ENCODE results near the gene ZCCHC13. TPM values are rescaled to one million over a fixed set of nuclear protein-coding genes. Genes with fewer than 3 reads are reported as not detected.
"Not testable (repeated sequence)": the region's sequence is repeated elsewhere in the genome, so short reads cannot be mapped to it uniquely, and the experiment has no call there.

Gene ZCCHC13
- not detected for total RNA-seq

DNA sequence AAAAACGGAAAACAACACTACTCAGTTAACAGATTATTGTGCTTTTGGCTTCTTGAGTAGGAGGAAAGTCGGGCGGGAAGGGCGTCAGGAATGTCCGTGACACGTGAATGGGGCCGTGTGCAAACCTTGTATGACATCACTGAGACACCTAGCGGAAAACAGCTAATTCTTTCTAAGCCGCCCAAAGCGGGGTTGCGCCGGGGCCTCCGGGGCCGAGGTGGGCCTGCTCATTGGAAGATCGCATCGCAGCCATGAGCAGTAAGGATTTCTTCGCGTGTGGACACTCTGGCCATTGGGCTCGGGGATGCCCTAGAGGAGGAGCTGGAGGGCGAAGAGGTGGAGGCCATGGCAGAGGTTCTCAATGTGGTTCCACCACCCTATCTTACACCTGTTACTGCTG lies at the start of gene ZCCHC13:
Gene ZCCHC13 (plus strand): TSS at position 165 of the 400 bp plus-strand sequence. CDS start 87 bp downstream, at position 252.
- CTCF ChIA-PET: no interaction called here
- POLR2A ChIA-PET: no interaction called here

DNA sequence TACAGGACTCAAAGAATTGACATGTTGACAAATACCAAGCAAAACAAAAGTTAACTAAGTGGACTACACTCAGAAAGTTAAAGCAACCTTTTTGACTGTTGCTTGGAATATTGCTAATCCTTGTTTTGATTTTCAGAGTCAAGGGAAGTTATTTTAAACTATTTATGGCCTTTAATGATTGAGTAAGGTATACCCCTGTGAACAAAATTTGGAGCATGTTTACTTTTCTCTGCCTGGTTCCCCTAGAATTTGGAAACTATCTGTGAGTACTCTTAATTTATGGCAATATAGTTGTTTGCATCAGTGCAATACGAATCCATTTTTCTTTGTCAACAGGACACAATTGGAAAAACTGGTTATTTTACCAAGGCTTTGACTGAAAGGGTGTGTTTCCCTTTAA lies 45.9 kb upstream of the ZCCHC13 start:
- POLR2A ChIA-PET: not testable (repeated sequence)
- CTCF ChIA-PET: interaction anchor here (0.9 kb wide), 1 partner anchor 134 kb away, joined by 3 read pairs; no protein-coding TSS in a partner anchor

DNA sequence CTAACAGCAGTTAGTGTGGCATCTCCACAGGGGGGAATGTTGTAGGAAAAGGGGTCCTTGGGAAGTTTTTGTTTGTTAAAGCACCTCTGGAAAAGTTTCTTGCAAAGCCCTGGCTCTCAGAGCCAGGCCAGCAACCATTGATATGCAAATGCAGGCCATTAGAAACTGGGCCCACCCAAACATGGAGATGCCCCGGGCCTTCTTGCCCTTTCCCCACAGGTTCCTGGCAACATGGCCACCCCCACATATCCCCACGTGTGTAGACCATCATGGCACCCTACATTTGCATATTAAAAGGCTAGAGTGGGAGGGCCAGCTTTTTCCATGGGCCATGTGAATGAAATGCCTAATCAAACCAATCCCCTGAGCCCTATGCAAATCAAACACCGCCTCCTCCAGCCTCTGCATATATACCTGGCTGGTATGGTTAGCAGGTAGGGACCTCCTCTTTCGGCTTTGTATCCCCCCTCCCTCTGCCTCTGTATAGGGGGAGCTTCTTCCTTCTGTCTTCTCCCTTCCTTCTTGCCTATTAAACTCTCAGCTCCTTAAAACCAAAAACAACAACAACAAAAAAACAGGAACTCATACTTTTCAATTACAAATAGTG lies 44.0 kb upstream of the ZCCHC13 start:
- CTCF ChIA-PET: no interaction called here
- POLR2A ChIA-PET: no interaction called here

DNA sequence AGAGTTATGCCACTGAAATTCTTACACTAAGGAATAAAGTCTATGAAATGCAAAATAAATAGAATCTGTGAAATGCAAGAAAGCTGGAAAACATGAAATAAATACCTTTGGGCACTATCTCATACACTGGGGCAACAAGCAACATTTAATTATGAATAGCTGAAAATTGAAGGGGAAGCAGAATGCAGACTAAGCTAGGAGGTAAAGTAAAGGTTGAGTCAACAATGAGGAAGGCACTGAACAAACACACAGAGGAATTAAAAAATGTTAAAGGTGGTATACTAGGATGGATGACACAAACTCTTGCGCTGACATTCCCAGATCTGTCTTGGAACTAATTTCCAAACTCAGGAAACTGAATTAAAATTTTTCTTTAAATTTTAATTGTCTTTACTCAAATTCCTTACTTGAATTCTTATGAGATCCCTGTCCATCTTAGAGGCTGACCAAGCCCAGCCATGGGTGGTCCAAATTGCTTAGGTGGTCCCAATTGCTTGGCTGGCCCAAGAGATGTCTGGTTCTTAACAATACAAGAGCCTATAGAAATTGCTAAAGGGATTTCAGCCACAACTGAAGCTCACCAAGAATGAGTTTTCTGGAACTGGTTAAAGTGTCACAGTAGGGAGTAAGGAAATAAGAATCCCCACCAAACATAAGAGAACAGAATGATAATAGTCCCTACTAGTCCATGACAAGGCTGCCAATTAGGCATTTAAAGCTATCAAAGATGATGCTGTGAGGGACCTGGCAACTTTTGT lies 41.3 kb upstream of the ZCCHC13 start:
- ChIA-PET POLR2A (no interaction called here), CTCF (no interaction called here)

DNA sequence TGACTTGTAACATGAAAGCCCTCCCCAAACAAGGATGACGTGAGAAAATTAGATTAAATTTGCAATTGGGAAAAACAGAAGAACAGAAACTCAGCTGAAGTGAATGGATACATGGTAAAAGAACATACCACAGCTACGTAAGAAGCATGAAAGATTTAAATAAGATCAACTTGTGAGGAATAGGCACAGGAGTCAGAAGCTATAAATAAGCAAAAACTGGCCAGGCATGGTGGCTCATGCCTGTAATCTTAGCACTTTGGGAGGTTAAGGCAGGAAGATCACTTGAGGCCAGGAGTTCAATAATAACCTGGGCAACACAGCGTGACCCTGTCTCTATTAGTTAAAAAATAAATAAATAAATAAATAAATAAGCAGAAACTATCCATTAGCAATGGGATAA lies 33.6 kb upstream of the ZCCHC13 start:
- ChIA-PET CTCF (interaction anchor here (0.7 kb wide), 1 partner anchor 300 kb away, joined by 4 read pairs; no protein-coding TSS in a partner anchor), POLR2A (interaction anchor here (0.7 kb wide), 1 partner anchor 17 kb away, joined by 3 read pairs; no protein-coding TSS in a partner anchor)

DNA sequence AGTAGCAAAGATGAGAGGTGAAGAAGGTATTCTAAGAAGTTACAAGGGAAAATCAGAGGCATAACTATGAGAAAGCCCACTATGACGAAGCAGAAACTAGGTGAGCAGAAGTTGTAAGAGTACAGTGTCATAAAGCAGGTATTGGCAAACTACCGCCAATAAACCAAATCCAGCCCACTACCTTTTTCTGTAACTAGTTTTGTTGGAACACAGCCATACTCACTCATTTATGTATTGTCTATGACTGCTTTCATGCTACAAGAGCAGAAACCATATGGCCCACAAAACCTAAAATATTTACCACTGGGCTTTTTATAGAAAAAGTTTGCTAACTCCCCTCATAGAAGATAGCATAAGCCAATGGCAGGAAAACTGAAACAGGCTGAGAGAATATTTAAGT lies 31.8 kb upstream of the ZCCHC13 start:
- CTCF ChIA-PET: no interaction called here
- POLR2A ChIA-PET: no interaction called here

DNA sequence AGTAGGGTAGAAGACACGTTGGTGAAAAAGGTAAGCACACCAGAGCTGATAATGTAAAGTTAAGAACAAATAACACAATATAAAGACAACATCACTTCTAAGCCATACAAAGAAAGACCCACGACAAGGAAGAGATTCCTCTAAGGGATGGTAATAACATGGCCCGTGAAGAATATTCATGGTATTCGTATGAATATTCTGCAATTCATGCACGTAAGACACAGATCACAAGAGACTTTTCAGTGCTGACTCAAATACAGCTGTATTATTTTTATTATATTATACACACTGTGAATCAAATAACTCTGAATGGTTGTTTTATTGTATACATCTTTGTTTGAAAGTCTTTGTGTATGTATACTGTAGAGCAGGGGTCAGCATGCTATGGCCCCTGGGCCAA lies 29.5 kb upstream of the ZCCHC13 start:
- ChIA-PET POLR2A (no interaction called here), CTCF (no interaction called here)

DNA sequence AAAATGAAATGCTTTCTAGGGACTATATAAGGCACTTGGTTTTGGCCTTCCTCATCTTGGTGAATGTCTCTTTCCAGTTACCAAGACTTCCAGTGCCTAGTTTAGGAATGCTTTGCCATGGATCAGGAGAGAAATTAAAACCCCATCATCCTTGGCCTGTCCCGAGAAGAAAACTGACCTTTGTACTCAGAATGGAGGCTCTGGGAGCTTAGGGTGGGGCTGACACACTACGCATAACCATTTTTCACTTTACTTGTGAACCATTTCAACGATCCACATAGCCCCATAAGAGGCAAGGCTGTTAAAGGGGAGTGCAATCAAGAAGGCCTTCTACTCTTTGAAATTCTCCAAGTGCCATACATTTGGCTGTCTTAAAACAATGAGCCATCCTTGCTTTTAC lies 26.7 kb upstream of the ZCCHC13 start:
- ChIA-PET POLR2A (no interaction called here), CTCF (no interaction called here)

DNA sequence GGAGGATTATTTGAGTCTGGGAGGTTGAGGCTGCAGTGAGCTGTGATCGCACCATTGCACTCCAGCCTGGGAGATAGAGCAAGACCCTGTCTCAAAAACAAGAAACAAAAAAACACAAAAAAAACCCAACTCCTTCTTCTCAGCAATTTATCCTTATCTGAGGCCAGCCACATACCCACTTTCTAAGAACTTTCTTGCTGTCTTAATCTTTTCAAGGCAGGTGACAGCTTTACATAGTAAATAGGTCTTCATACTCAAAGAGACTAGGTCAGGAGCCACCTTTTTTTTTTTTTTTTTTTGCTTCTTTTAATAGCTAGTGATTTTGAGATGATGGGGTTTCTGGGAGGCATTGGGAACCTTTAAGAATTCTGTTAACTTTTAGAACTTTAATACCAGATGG lies 26.1 kb upstream of the ZCCHC13 start:
- CTCF ChIA-PET: no interaction called here
- POLR2A ChIA-PET: no interaction called here

DNA sequence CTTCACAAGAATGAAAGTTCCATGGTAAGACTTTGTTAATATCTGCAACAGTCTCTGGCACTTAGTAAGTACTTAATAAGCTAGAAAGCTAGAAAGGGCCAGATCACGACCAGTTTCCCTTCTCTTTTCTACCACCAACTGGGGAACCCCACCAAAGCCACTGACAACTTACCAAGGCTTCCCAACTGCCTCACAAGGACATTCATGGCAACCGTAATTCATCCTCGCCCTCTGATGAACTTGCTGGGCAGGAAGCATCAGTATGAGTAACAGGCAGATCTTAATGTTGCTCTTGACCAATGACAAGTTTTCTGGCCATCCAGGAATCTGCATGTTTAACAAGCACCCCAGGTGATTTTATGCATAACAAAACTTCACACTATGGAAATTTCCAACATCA lies 23.2 kb upstream of the ZCCHC13 start:
- ChIA-PET CTCF (no interaction called here), POLR2A (no interaction called here)

DNA sequence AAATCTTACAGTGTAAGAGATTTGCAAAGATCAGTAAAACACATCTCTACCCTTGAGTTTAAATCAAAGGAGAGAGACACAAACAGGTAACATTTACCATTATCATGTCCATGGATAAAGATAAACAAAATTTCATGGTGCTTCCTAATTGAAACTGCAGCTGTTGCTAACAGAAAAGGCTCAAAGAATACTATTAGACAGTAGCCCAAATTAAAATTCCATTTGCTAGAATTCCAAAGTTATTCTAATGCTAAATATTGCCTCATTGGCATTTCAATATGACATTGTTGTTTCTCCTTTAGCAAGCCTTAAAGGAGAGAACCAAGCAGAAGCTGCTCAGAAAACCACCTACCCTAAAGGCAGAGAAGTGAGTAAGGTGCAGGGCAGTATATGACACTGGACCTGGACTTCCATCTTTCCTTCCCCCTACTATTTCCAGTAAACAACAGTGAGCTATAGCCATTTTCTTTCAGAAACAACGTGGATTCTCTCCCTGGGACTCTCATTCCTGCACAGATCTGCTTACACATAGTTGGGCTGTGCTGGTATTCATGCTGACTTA lies 19.5 kb upstream of the ZCCHC13 start:
- CTCF ChIA-PET: no interaction called here
- POLR2A ChIA-PET: no interaction called here

DNA sequence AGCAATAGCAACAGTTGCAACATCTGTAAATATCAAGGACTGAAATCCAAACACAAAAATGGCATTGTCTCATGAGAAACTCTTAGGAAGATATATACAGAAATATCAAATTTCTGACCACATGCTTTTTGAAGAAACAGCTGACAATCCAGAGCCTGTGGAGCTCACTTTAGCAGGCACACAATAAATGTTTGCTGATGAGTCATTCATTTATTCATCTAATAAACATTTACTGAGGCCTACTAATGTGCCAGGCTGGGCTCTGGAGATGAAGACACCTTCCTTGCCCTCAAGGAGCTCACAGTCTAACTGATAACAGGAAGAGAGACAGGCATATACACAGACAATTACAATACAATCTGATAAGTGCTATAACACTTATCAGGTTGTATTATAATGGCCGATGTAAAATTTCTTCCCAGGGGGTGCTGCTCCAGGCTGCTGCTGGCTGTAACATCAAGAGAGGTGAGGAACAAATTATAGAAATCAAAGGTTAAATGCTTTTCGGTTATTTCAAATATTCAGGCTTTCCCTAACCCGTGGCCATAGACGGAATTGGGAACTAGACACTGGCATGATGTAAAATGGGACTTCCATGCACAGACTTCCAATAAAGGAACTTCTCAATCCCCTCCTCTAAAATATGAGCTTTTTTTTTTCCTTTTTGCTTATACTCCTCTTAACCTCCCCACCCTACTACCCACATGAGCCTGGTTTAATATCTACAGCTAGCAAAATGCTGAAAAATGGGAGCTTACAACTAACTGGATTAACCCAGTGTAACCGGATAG lies 16.8 kb upstream of the ZCCHC13 start:
- ChIA-PET CTCF (no interaction called here), POLR2A (no interaction called here)

DNA sequence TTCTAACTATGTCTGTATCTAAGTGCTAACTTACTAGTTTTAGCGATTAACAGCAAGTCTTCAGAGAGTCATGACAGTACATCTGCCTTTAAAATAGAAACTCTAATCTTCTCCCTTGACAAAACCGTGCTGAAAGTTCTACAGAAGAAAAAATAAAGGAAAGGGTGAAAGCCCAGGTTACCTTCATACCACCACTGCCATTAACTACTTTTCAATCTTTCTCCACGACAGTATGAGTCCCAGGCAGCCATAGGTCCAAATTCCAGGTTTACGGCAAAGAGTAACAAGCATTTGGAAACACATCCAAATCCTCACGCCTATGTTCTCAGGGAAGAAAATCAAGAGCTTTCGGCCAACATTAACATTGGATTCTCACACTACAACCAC lies 12.4 kb upstream of the ZCCHC13 start:
- ChIA-PET POLR2A (no interaction called here), CTCF (no interaction called here)

DNA sequence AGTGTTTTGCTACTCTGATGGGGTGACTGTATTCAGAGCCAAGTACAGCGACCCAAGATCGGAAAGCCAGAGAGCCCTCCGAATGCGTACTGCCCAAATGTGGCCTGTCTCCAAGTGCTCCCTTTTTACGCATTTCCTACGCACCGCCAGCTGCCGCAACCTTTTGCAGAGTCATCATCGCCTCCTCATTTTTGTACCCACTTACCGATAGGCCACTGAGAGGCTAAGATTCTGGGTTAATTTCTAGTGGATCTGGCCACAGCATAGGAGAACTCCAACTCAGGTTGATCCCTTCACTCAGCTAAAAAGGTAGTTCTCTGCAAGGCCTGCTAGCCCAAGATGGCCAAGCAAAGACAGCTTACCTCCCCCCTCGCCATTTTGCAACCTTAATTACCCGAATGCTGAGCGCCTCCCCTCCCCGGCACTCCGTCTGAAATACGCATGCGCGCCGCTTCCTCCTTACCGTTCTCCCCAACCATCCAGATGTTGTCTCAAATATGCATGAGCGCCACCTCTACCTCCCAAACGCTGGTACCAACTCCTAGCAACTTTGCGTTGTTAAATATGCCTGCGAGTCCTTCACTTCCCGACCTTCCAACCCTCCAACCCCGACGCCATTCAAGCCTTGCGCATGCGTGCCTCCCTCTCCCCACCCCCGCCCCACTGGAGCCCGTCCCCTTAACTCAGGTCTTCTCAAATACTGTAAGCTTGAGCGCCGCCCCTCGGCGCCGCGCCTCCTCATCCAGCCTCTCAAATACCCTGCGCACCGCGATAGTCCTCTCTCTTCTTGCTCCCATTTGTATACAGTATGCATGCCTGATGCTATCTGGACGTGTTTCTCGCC lies 11.8 kb upstream of the ZCCHC13 start:
- ChIA-PET POLR2A (interaction anchor here (0.6 kb wide), 2 partner anchors 76 to 321 kb away, joined by 3 to 4 read pairs; no protein-coding TSS in a partner anchor), CTCF (no interaction called here)

DNA sequence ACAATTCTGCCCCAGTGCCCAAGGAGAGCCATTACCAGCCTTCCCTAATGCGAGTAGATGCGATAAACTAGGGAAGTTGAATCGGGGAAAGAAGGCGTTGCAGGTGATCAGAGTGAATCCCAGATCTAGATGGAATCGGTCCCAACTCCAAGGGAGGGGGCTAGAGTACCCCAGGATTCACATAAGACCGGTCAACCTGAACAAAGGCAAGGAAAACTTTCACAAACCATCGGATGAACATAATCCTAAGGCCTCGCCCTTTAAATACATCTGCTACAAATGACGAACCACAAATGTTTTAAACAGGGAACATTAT lies 11.2 kb upstream of the ZCCHC13 start:
- CTCF ChIA-PET: no interaction called here
- POLR2A ChIA-PET: interaction anchor here (0.6 kb wide), 2 partner anchors 77 to 320 kb away, joined by 3 to 4 read pairs; no protein-coding TSS in a partner anchor

DNA sequence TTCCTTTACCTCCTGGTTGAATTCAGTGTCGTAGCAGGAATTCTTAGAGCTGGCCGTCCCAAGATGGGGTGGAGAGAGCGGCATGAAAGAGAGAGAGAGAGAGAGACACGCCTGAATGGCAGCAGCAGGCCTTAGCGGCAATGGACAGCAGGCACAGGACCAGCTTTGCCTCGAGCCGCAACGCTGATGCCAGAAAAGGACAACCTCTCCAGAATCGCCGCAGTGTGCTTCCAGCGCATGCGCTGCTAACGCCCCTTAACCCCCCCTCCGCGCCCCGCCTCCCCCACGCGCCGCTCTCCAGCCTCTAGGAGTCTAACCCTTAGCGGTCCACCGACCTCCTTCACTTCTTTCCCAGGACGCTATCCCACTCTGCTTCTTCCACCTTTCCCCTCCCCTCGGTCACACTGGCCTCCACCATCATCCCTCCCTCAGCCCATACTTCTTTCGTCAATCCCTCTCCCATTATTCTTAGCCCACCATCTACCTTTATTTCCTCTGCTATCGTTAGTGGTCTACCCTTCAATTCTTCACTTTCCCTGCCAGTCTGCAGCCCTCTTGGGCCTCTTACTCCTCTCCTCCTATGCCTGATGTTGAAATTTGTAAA lies 10.5 kb upstream of the ZCCHC13 start:
- CTCF ChIA-PET: no interaction called here
- POLR2A ChIA-PET: no interaction called here

DNA sequence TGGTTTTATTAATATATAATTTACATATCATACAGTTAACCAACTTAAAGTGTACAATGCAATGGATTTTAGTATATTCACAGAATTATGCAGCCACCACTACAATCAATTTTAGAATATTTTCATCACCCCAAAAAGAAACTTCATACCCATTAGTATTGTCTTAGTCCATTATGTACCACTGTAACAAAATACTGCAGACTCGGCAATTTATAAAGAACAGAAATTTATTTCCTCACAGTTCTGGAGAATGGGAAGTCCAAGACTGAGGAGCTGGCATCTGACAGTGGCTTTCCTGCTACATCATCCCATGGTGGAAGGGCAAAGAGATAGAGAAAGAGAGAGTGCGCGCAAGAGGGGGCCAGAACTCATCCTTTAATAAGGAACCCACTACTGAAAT lies 8.9 kb upstream of the ZCCHC13 start:
- CTCF ChIA-PET: no interaction called here

DNA sequence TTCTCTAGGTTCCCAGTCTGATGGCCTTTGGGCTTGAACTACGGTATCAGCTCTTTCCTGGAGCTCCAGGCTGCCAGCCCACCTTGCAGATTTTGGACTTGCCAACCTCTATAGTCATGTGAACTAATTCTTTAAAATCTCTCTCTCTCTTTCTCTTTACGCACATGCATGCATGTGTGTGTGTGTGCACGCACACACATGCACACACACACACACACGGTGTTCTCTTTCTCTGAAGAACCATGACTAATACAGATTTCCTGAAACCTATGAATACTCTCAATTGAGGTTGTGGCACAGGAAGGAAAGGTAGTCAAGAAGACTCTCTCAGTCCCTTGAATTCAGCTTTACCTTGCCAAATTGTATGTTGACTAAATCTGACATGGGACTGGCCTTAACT lies 6.2 kb upstream of the ZCCHC13 start:
- CTCF ChIA-PET: no interaction called here
- POLR2A ChIA-PET: no interaction called here

More for the DNA sequence above, 8.9 kb upstream of the ZCCHC13 start:
- POLR2A ChIA-PET: no interaction called here

DNA sequence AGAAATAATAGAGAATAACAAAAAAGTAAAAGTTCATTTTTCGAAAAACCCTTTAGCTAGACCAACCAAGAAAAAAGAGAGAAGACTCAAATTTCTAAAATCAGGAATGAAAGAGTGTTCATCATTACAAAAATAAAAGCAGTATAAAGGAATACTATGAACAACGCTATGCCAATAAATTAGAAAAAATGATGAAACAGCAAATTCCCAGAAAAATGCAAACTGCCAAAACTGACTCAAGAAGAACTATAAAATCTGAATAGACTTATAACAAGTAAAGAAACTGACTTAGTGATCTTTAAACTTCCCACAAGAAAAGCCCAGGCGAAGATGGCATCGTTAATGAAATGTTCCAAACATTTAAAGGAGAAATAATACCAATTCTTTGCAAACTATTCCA lies 3.1 kb upstream of the ZCCHC13 start:
- POLR2A ChIA-PET: no interaction called here

DNA sequence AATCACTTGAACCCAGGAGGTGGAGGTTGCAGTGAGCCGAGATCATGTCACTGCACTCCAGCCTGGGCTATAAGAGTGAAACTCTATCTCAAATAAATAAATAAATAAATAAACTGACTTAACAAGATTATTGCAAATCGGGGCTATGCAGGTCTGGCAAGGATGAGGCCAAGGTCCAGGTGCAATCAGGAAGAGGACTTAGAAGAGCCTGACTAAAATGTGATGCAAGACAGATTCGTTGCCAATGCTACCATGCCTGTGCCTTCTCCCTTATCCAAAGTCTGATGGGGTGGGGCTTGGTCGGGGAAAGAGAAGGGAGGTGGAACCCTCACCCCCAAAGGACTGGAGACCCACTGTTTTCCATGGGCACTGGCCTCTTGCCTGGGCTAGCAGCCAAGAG lies 14.7 kb downstream of the ZCCHC13 start:
- ChIA-PET POLR2A (no interaction called here), CTCF (no interaction called here)

More for the DNA sequence above, 3.1 kb upstream of the ZCCHC13 start:
- CTCF ChIA-PET: no interaction called here
